Omental fat pad (tissue), 4 donors: ENCODE data around the gene ISG20. TPM values are rescaled to one million over a fixed set of nuclear protein-coding genes. Genes with fewer than 3 reads are reported as not detected.
"Not testable (repeated sequence)": the region's sequence is repeated elsewhere in the genome, so short reads cannot be mapped to it uniquely, and the experiment has no call there.

Experiments used
- ATAC-seq: fragments of 150-250 bp; one replicate; pipeline ENCODE4 v1.9.1; 2016; ENCODE audit warnings: mild to moderate bottlenecking, moderate library complexity; ENCODE audit not compliant: low FRiP score
- DNase-seq: peaks from one replicate; pipeline ENCODE4 v3.0.0-alpha.2; 2019; ENCODE audit warnings: low spot score
- CTCF ChIP-seq, 3 donors: fragments of 450-650 bp; IDR thresholded peaks; one replicate each; pipeline ENCODE4 v1.5.1; 2016 to 2017; ENCODE audit warnings: antibody characterized with exemption in 3 of 3, mild to moderate bottlenecking in 3 of 3, moderate library complexity in 2 of 3
- total RNA-seq, 4 donors: library from RNA; depleted of rRNA; stranded (reverse); fragments of >200 nt; gene quantifications; one replicate each; pipeline ENCODE4 v1.1.0, GENCODE V29; 2016

The ISG20 gene
- total RNA-seq, 4 donors from 2014 or later = 21.3 to 41.0 (median 27.8) TPM

GRCh38 chr15:88630141-88630721 lies 8.6 kb upstream of the ISG20 start:
- no peak for DNase-seq
- ATAC-seq = peak; percentile 69
- TF ChIP-seq CTCF (IDR thresholded peaks at IDR 0.05) = no peak

- TF ChIP-seq CTCF (IDR thresholded peaks at IDR 0.05) = no peak
- ATAC-seq = no peak
- DNase-seq = no peak
Measured at GRCh38 chr15:88630798-88631463, 7.9 kb upstream of the ISG20 start.

- DNase-seq (no peak), ATAC-seq (no peak)
- no peak for TF ChIP-seq CTCF (IDR thresholded peaks at IDR 0.05)
Measured at GRCh38 chr15:88631464-88632028, 7.3 kb upstream of the ISG20 start.

GRCh38 chr15:88632797-88633196 lies 6.0 kb upstream of the ISG20 start:
- not testable (repeated sequence) for ATAC-seq, DNase-seq

- no peak for ATAC-seq
- no peak for TF ChIP-seq CTCF (IDR thresholded peaks at IDR 0.05)
- DNase-seq = no peak
Measured at GRCh38 chr15:88634449-88634848, 4.4 kb upstream of the ISG20 start.

- DNase-seq = no peak
- ATAC-seq = no peak
- TF ChIP-seq CTCF (IDR thresholded peaks at IDR 0.05) = no peak
Measured at GRCh38 chr15:88635318-88635717, 3.5 kb upstream of the ISG20 start.

- TF ChIP-seq CTCF (IDR thresholded peaks at IDR 0.05) = no peak
- DNase-seq = no peak
- no peak for ATAC-seq
Measured at GRCh38 chr15:88636050-88636449, 2.8 kb upstream of the ISG20 start.
